GM21423 (cell line): ENCODE results near the gene SOCS3.
"Not testable (repeated sequence)": the region's sequence is repeated elsewhere in the genome, so short reads cannot be mapped to it uniquely, and the experiment has no call there.

Experiments
- ATAC-seq: cut with Tn5 transposase; IDR thresholded peaks from one replicate; pipeline ENCODE4 v1.9.1; 2021; ENCODE audit warnings: mild to moderate bottlenecking, moderate library complexity; ENCODE audit not compliant: unreplicated experiment

The SOCS3 gene

DNA sequence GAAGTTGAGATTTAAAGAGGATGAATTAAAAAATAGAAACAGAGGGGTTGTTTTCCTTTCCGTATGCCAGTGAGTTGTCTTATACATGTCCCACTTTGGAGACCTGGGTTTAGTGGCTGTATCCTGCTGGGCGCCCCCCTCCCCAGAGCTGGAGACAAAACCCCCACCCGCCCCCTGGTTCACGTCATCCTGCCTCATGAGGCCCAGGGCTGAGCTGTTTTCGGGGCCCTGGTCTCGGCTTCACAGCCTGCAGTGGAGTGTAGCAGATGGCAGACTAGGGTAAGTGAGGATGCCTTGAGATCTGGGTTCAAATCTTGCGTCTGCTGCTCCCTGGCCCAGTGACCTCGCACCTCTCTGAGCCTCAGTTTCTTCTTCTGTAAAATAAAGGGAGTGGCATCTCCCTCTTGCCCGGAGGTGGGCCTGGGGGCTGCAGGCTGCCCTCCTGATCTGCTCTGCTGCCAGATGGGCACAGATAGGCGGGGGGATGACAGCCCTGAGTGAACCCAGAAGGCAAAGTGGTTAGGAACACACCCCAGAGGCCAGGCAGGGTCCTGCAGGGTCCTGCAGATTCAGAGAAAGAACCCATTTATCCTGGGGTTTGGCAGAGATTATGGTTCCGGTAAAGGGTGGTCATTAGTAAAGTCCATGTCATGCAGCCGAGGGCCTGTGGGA is 45.1 kb downstream of the SOCS3 start:
- ATAC-seq = no peak

DNA sequence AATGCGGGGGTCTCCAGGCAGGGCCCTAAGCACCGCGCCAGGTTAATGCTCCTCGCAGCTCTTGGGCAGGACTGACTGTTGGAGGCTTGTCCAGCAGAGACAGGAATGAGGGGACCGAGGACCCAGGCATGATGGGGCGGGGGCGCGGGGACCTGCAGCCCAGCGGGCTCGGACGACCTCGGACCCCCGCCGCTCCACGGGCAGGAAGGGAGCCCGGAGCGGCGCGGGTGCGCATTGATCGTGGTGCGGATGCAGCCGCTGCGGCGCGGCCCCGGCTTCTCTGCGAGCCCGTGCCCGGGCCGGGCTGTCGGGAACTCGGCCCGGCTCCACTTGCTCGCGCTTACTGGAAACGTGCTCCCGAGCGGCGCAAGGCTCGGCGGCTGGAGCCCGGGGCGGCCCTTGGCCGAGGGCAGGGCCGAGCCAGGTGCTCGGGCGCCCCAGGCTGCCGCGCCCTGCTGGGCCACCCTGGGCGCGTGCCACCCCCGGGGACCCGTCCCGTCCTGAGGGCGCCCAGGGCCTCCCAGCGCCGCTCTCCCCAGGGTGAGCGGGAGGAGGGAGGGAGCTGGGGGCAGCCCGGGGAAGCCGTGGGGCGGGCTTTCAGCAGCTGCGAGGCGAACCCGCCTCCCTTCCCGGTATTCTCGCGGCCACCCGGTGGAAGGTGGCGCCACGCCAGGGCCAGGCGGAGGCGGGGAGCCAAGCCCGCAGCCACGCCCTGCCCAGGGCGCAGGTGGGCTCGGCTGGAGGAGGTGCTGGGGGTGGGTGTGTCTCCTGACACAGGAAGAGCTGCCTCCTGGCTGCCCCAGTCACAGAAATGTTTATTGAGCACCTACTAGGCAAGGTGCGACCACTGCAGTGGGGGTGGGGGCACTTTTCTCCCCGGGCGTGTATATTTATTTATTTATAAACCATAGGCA is 45.9 kb downstream of the SOCS3 start:
- ATAC-seq = peak; percentile 33

DNA sequence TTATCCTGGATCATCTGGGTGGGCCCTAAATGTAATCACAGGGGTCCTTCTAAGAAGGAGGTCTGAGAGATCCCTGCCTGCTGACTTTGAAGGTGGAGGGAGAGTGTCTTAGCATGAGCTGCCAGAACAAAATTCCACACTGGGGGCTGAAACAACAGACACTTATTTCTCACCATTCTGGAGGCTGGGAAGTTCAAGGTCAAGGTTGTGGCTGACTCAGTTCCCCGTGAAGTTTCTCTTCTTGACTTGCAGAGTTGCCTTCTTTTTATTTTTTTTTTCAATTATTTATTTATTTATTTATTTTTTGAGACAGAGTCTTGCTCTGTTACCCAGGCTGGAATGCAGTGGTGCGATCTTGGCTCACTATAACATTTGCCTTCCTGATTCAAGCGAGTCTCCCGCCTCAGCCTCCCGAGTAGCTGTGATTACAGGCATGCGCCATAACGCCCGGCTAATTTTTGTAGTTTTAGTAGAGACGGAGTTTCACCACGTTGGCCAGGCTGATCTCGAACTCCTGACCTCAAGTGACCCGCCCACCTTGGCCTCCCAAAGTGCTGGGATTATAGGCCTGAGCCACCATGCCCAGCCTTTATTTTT is 50.1 kb downstream of the SOCS3 start:
- not testable (repeated sequence) for ATAC-seq

DNA sequence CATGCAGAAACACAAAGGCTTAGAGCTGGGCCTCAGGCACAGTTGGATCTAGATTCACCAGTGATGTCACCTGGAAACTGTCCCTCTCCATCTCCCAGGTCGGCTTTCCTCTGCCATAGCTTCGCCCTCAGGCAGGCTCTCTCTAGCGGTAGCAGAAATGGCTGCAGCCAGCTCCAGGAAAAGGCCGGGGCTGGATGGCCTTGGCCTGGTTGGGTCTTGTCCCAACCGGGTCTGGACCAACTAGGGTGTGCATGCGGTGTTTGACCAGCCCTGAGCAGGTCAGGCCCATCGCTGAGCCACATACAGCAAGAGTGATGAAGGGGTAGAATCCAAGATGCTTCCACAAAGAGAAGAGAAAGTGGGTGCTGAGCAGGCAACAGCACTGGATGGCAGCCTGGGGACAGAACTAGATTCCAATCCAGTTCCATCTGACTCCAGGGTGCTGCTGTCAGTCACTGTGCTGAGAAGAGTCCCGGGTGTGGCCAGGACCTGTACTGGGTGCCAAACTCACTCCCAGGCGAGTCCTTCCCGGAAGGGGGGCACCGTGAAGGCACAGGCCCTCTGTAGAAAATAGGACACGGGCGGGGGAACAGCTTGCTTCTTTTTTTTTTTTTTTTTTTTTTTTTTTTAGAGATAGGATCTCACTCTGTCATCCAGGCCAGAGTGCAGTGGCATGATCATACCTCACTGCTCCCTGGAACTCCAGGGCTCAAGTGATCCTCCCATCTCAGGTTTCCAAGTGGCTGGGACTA is 51.8 kb downstream of the SOCS3 start:
- ATAC-seq = no peak

DNA sequence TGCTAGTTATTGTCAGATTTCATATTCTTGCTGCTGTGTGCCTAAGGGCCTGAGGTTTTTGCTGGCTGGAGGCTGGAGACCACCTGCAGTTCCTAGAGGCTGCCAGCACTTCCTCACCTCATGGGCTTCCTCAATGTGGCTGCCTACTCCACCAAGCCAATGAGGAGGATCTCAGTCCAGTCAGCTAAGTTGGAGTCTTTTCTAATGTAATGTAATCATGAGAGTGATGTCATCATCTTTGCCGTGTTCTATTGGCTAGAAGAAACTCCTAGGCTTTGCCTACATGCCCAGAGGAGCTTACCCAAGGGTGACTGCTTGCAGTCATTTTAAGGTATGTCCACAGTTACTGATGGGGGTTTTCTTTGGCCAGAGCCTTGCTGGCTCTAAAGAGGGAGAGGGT is 53.0 kb downstream of the SOCS3 start:
- ATAC-seq = no peak
